Mesenchymal stem cell (in vitro differentiated cells and primary cell): ENCODE measurements around the gene ATP9B.

Experiments
- DNase-seq: peaks from one replicate; pipeline ENCODE4 v3.0.0-alpha.2; 2013
- H2AFZ ChIP-seq: one replicate; pipeline ENCODE4 v1.6.1; 2013; ENCODE audit warnings: low read depth, mild to moderate bottlenecking, control low read depth, inconsistent platforms, low read length, moderate library complexity
- H2AK5ac ChIP-seq: 2 replicates; pipeline ENCODE4 v1.6.1; 2013; ENCODE audit warnings: low read length, moderate library complexity, mild to moderate bottlenecking, inconsistent platforms; ENCODE audit not compliant: severe bottlenecking
- H2BK120ac ChIP-seq: one replicate; pipeline ENCODE4 v1.6.1; 2013; ENCODE audit warnings: low read depth, mild to moderate bottlenecking, inconsistent platforms, low read length, moderate library complexity
- H2BK12ac ChIP-seq, 2 experiments: one replicate each; pipeline ENCODE4 v1.6.1; 2013; ENCODE audit warnings: inconsistent platforms in 2 of 2, low read length in 2 of 2, mild to moderate bottlenecking in 2 of 2, moderate library complexity in 2 of 2, control low read depth in 1 of 2
- H2BK15ac ChIP-seq: one replicate; pipeline ENCODE4 v1.6.1; 2013; ENCODE audit warnings: mild to moderate bottlenecking, low read depth, inconsistent platforms; ENCODE audit not compliant: poor library complexity, severe bottlenecking
- H2BK5ac ChIP-seq: 2 replicates; pipeline ENCODE4 v1.6.1; 2013; ENCODE audit warnings: low read depth, mild to moderate bottlenecking, low read length, control low read depth, inconsistent platforms; ENCODE audit not compliant: poor library complexity, severe bottlenecking
- H3K14ac ChIP-seq, 2 experiments: one replicate each; pipeline ENCODE4 v1.6.1; 2013; ENCODE audit warnings: inconsistent platforms in 2 of 2, low read length in 2 of 2, control low read depth in 1 of 2, mild to moderate bottlenecking in 1 of 2, moderate library complexity in 1 of 2
- H3K18ac ChIP-seq, 2 experiments: one replicate each; pipeline ENCODE4 v1.6.1; 2013; ENCODE audit warnings: inconsistent platforms in 2 of 2, low read length in 2 of 2, control low read depth in 1 of 2, low read depth in 1 of 2, mild to moderate bottlenecking in 1 of 2
- H3K23ac ChIP-seq, 2 experiments: one replicate each; pipeline ENCODE4 v1.6.1; 2013; ENCODE audit warnings: inconsistent platforms in 2 of 2, low read length in 2 of 2, mild to moderate bottlenecking in 2 of 2, moderate library complexity in 2 of 2, control low read depth in 1 of 2
- H3K27ac ChIP-seq: 2 replicates; pipeline ENCODE4 v1.5.1; 2013; ENCODE audit warnings: mild to moderate bottlenecking, moderate library complexity, low read length, control low read depth, inconsistent platforms; ENCODE audit not compliant: poor library complexity, severe bottlenecking
- H3K27me3 ChIP-seq, 2 experiments: 2 replicates each; pipeline versions ENCODE4 v1.6.1 to v1.7.0; 2013; ENCODE audit warnings: low read length in 2 of 2, mild to moderate bottlenecking in 2 of 2, moderate library complexity in 2 of 2, control low read depth in 1 of 2, inconsistent platforms in 1 of 2; ENCODE audit not compliant: control insufficient read depth in 1 of 2, insufficient read depth in 1 of 2
- H3K36me3 ChIP-seq, 2 experiments: 2 replicates each; pipeline versions ENCODE4 v1.6.1 to v1.7.0; 2013; ENCODE audit warnings: low read length in 2 of 2, control low read depth in 1 of 2, inconsistent platforms in 1 of 2, low read depth in 1 of 2, mild to moderate bottlenecking in 1 of 2; ENCODE audit not compliant: insufficient read depth in 2 of 2, control insufficient read depth in 1 of 2
- H3K4ac ChIP-seq, 2 experiments: one replicate each; pipeline ENCODE4 v1.6.1; 2013; ENCODE audit warnings: inconsistent platforms in 2 of 2, low read length in 2 of 2, mild to moderate bottlenecking in 2 of 2, moderate library complexity in 2 of 2, control low read depth in 1 of 2, low read depth in 1 of 2
- H3K4me1 ChIP-seq: 2 replicates; pipeline ENCODE4 v1.6.1; 2013; ENCODE audit warnings: low read depth, low read length, control low read depth; ENCODE audit not compliant: control insufficient read depth, insufficient read depth
- H3K4me2 ChIP-seq: 2 replicates; pipeline ENCODE4 v1.6.1; 2013; ENCODE audit warnings: low read length, mild to moderate bottlenecking, inconsistent platforms; ENCODE audit not compliant: poor library complexity, severe bottlenecking
- H3K4me3 ChIP-seq, 2 experiments: 2 replicates each; pipeline versions ENCODE4 v1.5.1 to v1.7.0; 2013; ENCODE audit warnings: low read length in 2 of 2, mild to moderate bottlenecking in 2 of 2, control low read depth in 1 of 2, low read depth in 1 of 2; ENCODE audit not compliant: insufficient read depth in 1 of 2
- H3K79me1 ChIP-seq: replicated peaks from 2 replicates; pipeline ENCODE4 v1.6.1; 2013; ENCODE audit warnings: mild to moderate bottlenecking, control low read depth, low read length, inconsistent platforms; ENCODE audit not compliant: poor library complexity, severe bottlenecking
- H3K9ac ChIP-seq: 2 replicates; pipeline ENCODE4 v1.7.0; 2013; ENCODE audit warnings: mild to moderate bottlenecking, low read length, moderate library complexity
- H3K9me3 ChIP-seq: 2 replicates; pipeline ENCODE4 v1.7.0; 2013; ENCODE audit warnings: mild to moderate bottlenecking, low read length; ENCODE audit not compliant: control insufficient read depth
- H4K8ac ChIP-seq: one replicate; pipeline ENCODE4 v1.6.1; 2013; ENCODE audit warnings: inconsistent platforms, mild to moderate bottlenecking, low read length, moderate library complexity
- H4K91ac ChIP-seq: one replicate; pipeline ENCODE4 v1.6.1; 2013; ENCODE audit warnings: mild to moderate bottlenecking, low read length, inconsistent platforms
- WGBS: methylation state at CpG from one replicate; pipeline ENCODE4 v1.1.7; 2013; ENCODE audit warnings: mixed read lengths; 5-methylcytosine and 5-hydroxymethylcytosine counted together

The ATP9B gene

DNA sequence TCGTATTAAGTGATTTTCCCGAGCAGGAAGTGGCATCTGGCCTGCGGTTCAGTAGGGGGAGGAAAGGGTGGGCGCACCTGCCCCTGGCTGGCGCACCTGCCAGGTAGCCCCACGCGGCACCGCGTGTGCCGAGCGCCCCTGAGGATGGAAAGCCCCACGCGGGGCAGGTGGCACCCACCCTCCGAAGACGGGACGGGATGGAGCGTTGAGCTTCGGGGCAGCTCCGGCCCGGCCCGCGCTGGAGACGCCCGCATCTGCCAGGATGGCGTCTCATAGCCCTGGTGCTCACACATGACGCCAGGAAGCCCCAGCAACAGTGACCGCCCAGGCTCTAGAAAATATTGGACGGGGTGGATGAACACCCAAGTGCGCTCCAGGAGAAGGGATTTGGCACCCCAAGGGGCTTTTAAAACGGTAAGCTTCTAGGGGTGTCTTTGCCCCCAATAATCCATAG lies 324.0 kb downstream of the ATP9B start:
- Histone ChIP-seq H2BK120ac (no peak overlapping the region), H2AFZ (peak overlapping the region; percentile 77), H3K4me1 (peaks cover 19% of the 10 kb centered on the region), H4K91ac (peak overlapping the region; percentile 34), H2AK5ac (no peak overlapping the region), H3K9ac (peak overlapping the region; percentile 97), H4K8ac (peak overlapping the region; percentile 69), H3K4me2 (peak overlapping the region; percentile 93), H3K23ac (peak overlapping the region in 1 of 2 experiments; percentile 89), H3K14ac (peak overlapping the region in 1 of 2 experiments; percentile 84), H3K9me3 (no peaks in the 10 kb centered on the region), H2BK12ac (peak overlapping the region in 1 of 2 experiments; percentile 96), H3K18ac (peak overlapping the region; percentile 66 to 87), H3K27ac (no peak overlapping the region), H3K27me3 (peaks cover 45 to 63% of the 10 kb centered on the region in 2 experiments), H3K79me1 (no peaks in the 10 kb centered on the region), H2BK15ac (peak overlapping the region; percentile 23), H2BK5ac (peak overlapping the region; percentile 31), H3K4ac (peak overlapping the region in 1 of 2 experiments; percentile 69), H3K36me3 (no peaks in the 10 kb centered on the region), H3K4me3 (peak overlapping the region in 1 of 2 experiments; percentile 74)
- WGBS = 9% methylated on average over 30 of the region's 30 CpGs
- peak; percentile 18 for DNase-seq

DNA sequence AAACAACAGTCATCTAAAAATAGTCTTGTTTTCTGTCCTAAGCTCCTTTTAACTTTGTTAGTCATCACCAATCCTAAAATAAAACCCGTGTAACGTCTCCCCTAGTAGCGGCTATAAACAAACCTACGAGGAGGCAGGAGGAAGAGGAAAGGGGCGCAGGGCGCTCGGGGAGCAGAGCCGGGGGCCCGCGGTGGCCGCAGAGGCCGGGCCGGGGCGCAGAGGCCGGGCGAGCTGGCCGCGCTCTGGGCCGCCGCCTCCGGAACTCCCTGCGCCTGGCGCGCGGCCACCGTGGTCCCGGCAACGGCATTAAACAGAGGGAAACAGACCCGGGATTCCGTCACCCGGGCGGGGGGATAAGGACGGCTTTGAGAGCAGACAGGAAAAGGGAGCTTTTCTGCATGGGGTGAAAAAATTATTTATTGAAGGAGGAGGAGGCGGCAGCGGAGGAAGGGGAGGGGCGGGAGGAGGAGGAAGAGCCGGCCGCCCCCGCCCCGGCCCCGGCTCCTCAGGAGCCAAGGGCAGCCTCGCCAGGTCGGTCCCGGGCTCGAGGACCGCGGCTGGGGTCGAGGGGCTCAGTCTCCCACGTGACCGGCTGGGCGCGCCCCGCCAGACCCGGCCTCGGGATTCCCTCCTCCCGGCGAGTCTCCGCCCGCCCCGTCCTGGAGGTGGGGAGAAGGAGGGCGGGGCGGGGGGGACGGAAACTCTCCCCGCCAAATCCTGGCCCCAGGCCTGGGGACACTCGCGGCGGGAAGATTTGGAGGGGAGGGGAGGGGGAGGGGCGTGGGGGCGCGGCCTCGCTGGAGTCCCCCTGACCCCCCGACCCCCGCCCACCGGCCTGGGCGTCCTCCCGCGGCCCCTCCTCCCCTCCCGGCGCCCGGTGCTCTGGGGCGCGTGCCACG lies 324.7 kb downstream of the ATP9B start:
- no peaks in the 10 kb centered on the region for H3K9me3 ChIP-seq
- H3K4me3 ChIP-seq = peak overlapping the region; percentile 47 to 74
- H3K4me1 ChIP-seq = peaks cover 19% of the 10 kb centered on the region
- under 1% methylated on average over 46 of the region's 83 CpGs for WGBS
- no peak overlapping the region for H2AK5ac ChIP-seq
- no peaks in the 10 kb centered on the region for H3K79me1 ChIP-seq
- H2BK120ac ChIP-seq = peak overlapping the region; percentile 61
- peak overlapping the region; percentile 90 for H2BK15ac ChIP-seq
- H3K27ac ChIP-seq = no peak overlapping the region
- peaks cover 38 to 59% of the 10 kb centered on the region in 2 experiments for H3K27me3 ChIP-seq
- peak; percentile 95 for DNase-seq
- H3K23ac ChIP-seq = no peak overlapping the region
- H3K14ac ChIP-seq = no peak overlapping the region
- H3K4ac ChIP-seq = no peak overlapping the region
- H2BK12ac ChIP-seq = peak overlapping the region in 1 of 2 experiments; percentile 77
- H4K8ac ChIP-seq = peak overlapping the region; percentile 82
- peak overlapping the region; percentile 27 for H2AFZ ChIP-seq
- H3K9ac ChIP-seq = peak overlapping the region; percentile 97
- H3K36me3 ChIP-seq = no peaks in the 10 kb centered on the region
- no peak overlapping the region for H2BK5ac ChIP-seq
- peak overlapping the region; percentile 93 for H3K4me2 ChIP-seq
- peak overlapping the region; percentile 82 to 83 for H3K18ac ChIP-seq
- H4K91ac ChIP-seq = peak overlapping the region; percentile 61

DNA sequence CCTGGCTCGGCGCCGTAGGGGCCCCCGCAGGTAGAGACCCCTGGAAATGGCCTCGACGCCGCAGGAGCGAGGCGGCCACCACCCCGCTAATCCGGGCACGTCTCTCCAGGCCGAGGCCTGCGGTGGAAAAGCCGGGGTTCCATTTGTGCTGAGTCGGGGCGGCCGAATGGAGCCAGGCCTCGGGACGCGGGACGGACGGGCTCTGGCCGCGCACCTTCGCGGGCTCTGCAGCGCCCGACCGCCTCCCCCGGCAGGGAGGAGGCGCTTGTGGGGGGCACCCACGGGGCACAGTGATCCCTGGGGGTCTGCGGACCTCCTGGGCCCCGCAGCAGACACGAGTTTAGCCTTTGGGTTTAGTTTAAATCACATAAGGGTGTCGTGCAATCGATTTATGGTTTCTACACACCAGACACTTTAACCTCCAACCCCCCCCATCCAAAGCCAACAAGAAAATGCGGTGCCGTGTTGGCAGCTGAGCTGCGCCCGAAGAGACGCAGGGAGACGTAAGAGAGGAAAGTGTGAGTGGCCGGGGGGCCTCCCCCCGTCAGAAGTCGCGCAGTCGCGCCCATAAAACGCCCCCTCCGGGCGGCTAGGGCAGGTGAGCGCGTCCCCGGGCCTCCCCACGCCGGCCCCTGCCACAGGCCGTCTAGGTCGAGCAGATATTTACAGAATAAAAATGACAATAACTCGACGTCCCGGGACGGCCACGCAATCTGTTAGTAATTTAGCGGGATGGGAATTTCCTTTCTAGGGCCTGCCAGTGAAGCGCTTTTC lies 325.5 kb downstream of the ATP9B start:
- Histone ChIP-seq H2BK12ac (peak overlapping the region in 1 of 2 experiments; percentile 77), H3K4ac (peak overlapping the region in 1 of 2 experiments; percentile 82), H3K9ac (peak overlapping the region; percentile 81), H4K91ac (peak overlapping the region; percentile 61), H3K4me3 (peak overlapping the region in 1 of 2 experiments; percentile 47), H3K14ac (no peak overlapping the region), H3K23ac (no peak overlapping the region), H3K4me2 (peak overlapping the region; percentile 68), H2BK15ac (peak overlapping the region; percentile 69), H3K9me3 (no peaks in the 10 kb centered on the region), H3K36me3 (no peaks in the 10 kb centered on the region), H3K18ac (peak overlapping the region; percentile 82 to 83), H3K4me1 (peaks cover 26% of the 10 kb centered on the region), H2AK5ac (no peak overlapping the region), H2AFZ (no peak overlapping the region), H3K27ac (no peak overlapping the region), H2BK5ac (no peak overlapping the region), H4K8ac (peak overlapping the region; percentile 82), H3K27me3 (peaks cover 30 to 58% of the 10 kb centered on the region in 2 experiments), H2BK120ac (peak overlapping the region; percentile 61), H3K79me1 (no peaks in the 10 kb centered on the region)
- 1% methylated on average over 54 of the region's 67 CpGs for WGBS
- peak; percentile 88 for DNase-seq

DNA sequence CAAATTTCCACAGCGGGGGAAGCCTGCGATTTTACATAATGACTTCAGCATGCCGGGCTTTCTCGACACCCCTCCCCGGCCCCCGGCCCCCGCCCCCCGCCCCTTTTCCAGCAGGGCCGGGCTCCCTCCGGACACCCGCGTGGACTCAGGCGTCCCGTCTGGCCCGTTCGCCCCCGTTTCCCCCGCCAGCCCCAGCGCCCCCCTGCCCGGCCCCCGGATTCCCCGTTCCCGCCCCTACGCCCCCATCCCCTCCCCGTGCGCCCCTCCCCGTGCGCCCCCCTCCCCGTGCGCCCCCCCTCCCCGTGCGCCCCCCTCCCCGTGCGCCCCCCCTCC lies 326.1 kb downstream of the ATP9B start:
- no peak for DNase-seq
- H3K36me3 ChIP-seq = no peaks in the 10 kb centered on the region
- no CpG with 5 or more reads among the region's 34 CpGs for WGBS

More for the DNA sequence above, 326.1 kb downstream of the ATP9B start:
- Histone ChIP-seq H2BK120ac (no peak overlapping the region), H4K91ac (no peak overlapping the region), H3K9me3 (no peaks in the 10 kb centered on the region), H2BK15ac (no peak overlapping the region), H3K18ac (no peak overlapping the region), H3K4me3 (no peak overlapping the region), H2AFZ (no peak overlapping the region), H3K23ac (no peak overlapping the region), H2AK5ac (no peak overlapping the region), H3K4me1 (peaks cover 26% of the 10 kb centered on the region), H2BK5ac (no peak overlapping the region), H3K4me2 (peak overlapping the region; percentile 68), H3K14ac (no peak overlapping the region), H3K79me1 (no peaks in the 10 kb centered on the region), H3K4ac (no peak overlapping the region), H2BK12ac (no peak overlapping the region), H4K8ac (no peak overlapping the region), H3K27me3 (peaks cover 24 to 56% of the 10 kb centered on the region in 2 experiments), H3K9ac (peak overlapping the region; percentile 81), H3K27ac (no peak overlapping the region)
